ENCODE measurements around the gene BHLHA15.

Gene BHLHA15

DNA sequence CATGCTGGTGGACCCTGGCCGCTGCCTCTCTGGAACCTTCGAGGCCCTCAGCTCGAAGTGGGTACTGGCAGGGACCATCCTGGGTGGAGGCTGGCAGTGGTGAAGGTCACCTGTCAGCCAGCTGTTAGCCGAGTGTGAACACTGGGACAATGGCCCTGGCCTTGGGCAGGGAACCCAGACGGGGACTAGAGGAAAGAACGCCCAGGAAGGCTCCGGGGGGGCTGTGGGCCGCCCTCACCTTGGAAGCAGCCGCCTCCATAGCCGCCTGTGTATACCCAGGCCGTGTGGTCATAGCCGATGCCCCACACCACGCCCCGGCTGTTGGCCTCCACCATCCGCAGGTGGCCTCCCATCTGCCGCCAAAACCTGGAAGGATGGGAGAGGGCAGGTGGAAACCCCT, 17.6 kb downstream of the BHLHA15 start:
- DNase-seq: no peak

DNA sequence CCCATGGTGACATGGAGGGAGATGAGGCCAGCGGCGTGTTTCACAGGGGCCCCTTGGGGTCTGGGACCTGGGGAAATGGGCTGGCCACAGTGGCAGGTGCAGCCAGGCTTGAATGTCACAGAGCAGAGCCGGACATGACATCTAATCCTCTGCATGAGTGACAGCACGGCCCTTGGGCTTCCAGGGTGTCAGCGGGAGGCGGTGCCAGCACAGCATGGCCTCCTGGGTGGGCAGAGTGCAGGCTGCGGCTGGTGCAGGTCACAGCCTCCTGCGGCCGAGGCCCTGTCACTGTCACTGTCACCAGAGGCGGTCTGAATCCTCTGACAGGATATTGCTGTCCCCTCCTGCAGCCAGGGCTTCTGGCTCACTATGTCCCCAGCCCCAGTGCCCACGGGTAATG, 18.2 kb downstream of the BHLHA15 start:
- DNase-seq: no peak

DNA sequence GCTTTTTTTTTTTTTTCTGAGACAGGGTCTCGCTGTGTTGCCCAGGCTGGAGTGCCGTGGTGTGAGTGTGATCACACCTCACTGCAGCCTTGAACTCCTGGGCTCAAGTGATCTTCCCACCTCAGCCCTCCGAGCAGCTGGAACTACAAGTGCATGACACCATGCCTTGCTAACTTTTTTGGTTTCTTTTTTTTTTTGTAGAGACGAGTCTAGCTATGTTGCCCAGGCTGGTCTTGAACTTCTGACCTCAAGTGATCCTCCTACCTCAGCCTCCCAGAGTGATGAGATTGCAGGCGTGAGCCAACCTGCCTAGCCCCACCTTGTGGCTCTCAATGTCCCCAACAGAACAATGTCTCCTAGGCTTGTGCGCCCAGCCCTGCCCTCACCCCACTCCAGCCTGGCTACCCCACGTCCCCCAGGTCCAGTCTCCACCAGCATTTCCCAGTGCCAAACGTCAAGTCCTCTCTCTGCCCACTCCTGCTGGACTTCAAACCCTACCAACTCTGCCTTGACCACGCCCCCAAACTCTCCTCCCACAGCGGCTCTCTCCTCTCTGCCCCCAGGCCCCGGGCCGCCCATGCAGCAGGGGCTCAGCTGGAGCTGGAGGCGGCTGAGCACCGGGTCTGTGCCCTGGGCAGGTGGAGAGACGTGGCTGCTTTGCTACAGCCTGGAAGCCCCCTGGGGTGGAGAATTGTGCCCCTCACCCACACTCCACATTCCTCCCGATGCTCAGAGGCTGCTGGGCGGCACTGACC, 18.9 kb downstream of the BHLHA15 start:
- no peak for DNase-seq

DNA sequence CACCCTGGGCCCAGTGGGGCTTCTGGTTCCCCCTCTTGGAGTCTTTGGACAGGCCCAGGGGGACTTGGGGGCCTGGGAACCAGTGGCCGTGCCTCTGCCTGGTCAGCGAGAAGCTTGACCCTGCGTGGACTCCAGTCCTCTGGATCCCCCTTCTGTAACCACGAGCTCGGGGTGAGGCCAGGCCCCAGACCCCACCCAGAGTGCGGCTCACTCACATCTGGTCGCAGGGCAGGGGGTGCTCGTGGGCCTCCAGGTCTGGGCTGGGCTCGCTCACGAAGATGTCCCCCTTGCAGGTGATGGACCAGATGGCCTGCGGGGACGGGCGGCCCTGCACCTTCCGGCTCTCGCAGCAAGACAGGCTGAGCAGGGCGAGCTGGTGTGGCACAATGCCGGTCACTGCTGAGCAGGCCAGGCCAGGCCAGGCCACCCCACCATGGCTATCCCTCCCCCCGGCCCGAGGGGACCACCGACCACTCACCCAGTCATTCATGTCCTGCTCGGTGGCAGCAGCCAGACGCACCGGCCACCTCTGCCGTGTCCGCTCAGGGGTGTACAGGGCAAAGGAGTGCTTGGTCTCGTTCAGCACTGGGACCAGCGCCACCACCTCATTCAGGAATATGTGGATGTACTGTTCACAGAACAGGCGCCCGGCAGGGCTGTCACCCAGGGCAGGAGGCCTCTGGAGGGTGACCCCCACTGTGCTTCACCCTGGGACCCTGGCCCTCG, 19.7 kb downstream of the BHLHA15 start:
- no peak for DNase-seq

DNA sequence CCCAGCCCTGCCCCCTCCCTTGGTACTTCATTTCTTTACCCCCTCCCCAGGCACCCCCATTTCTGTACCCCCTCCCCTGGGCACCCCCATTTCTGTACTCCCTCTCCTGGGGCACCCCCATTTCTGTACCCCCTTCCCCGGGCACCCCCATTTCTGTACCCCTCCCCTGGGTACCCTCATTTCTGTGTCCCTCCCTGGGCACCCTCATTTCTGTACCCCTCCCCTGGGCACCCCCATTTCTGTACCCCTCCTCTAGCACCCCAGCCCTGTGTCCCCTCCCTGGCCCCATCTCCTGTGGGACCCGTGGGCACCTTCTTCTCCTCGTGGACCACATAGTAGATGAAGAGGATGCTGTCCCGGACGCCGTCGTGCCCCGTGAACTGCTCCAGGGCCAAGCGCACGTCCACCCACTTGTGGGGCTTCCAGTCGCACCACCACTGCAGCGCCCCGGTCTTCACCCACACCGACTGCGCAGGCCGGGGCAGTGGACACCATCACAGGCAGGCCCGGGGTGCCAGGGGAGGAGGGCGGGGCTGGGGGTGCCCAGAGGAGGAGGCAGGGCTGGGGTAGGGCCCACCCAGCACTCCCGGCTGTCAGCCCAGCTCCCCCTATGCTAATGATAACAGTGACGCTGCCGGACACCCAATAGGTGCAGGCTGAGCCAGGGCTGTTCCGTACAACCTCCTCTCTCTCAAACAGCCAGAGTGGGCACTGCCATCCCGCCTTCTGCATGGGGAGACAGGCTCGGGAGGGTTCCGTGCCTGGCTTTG, 20.4 kb downstream of the BHLHA15 start:
- DNase-seq: no peak

DNA sequence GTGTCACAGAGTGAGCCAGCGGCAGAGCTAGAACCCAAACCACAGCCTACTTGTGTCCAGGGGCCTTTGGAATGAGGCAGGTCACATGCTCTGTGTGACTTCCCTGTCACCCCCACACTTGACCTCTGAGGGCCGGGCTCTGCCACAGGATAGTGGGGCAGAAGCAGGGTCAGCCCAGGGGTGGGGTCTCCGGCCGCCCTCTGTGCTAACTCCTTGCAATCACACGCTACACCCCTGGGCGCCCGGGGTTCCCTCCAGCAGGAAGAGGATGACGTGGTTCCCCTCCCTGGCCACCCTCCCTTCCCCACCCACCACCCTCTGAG, 21.0 kb downstream of the BHLHA15 start:
- DNase-seq: no peak

DNA sequence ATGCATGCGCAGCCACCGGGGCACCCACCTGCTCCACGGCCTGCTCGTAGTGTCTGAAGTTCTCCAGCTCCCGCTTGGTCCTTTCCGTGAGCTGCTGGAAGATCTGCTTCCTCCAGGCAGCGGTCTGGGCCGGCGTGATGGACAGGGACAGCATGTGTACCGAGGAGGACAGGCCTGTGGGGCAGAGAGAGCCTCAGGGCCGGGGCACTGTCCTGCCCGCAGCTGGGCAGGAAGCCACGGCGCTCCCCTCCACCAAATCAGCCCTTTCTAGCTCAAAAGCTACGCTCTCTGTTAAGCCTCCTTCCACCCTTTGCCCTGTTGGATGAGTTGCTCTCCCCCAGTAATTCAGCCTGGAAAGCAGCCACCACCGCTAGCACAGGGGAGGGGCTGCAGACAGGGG, 21.6 kb downstream of the BHLHA15 start:
- DNase-seq: no peak

DNA sequence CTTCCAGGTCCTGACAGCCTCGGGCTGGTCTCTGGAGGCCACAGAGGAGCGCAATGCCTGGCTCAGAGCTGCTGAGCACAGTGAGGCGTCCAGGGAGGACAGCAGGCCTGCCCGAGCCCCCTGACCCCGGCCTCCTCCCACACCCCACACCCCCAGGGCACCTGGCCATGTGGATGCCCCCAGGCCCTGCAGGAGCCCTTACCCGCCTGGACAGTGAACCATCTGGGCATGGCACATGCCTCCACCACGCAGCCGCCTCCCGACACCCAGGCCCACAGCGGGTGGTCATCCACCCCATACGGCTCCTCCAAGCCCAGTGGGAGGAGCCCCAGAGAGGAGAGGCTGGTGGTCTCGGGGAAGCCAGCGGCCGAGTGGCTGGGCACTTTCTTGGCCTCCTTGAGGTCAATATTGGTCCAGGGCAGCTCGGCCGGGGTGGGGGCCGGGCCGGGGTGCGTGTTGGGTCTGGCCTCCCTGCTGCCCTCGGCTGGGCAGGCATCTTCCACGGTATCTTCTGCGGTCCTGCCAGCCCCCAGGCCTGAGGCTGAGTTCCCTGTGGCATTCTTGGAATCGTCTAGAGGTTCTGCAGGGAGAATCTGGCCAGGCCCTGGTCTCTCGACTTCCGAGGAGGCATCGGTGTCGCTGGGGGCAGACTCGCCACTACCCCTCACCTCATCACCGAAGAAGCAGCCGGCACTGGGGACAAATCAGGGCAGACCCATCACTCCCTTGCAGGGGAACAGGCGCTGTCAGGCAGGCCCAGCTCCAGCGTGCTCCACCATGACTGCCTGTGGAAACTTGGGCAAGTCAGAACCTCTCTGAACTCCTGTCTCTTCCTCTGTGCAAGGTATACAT, 22.2 kb downstream of the BHLHA15 start:
- DNase-seq: no peak

DNA sequence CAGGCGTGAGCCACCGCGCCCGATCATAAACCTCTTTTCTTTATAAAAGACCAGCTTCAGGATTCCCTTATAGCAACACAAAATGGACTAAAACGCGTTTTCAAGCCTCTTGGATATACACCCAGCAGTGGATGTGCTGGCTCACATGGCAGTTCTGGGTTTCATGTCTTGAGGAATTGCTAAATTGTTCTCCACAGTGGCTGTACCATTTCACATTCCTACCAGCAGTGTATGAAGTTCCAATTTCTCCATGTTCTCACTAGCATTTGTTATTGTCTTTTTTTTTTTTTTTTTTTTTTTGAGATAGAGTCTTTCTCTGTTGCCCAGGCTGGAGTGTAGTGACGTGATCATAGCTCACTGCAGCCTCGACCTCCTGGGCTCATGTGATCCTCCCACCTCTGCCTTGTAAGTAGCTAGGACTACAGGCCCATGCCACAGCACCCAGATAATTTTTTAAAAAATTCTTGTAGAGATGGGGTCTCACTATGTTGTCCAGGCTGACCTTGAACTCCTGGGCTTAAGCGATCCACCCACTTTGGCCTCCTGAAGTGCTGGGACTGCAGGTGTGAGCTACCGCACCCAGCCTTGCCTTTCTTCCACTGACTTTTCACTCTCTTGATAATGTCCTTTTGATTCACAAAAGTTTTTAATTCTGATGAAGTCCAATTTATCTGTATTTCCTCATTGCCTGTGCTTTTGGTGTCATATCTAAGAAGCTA, 23.3 kb downstream of the BHLHA15 start:
- DNase-seq: no peak

DNA sequence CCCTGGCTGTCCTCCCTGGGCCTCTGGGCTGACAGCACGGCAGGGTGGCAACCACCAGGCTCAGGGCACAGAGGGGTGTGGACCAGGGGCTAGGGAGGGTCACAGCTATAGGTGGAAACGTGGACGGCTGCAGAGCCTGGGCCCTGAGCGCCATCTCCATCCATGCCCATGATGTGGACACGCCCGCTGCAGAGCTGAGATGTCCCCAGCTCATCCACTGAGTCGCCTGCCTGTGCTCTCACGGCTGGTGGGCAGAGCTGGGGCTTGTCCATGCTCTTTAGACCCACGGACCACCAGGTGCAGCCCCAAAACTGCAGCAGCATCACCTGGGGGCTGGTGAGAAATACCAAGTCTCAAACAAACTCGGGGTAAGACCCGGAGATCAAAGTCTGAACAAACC, 24.7 kb downstream of the BHLHA15 start:
- no peak for DNase-seq

DNA sequence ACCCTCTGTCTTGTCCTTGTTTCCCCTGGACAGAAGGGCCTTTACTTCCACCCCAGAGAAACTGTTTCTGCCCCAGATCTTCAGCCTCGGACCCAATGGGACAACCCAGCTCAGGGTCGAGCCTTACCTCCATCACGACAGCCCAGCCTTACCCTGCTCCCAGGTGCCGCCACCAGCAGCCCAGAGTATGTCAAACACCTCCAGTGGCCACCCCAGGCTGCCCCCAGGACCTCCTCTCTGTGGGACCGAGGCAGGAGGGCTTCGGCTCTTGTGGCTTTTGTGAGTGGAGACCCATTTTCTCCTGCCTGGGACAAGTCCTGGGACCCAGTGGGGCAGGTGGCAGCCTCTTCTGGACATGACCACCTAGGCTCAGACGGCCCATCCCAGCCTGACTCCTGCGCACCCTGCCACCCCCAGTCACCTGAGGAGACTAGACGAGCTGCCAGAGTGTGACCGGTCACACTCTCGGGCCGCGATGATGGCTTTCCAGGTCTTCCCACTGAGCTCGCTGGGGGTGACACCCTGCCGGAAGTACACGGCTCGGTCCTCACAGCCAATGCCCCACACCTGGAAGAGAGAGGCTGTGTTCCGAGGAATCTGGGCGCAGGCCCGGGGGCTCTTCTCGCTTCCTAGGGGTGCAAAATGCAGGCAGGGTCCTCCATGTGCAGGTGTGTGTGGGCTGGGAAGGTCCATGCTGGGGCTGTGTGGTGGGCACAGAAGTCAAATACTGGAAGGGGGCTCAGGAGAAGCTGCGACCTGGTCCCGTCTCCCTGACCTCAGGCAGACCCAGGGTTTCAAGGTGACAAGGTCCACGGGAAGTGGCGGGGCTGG, 25.3 kb downstream of the BHLHA15 start:
- DNase-seq: no peak

DNA sequence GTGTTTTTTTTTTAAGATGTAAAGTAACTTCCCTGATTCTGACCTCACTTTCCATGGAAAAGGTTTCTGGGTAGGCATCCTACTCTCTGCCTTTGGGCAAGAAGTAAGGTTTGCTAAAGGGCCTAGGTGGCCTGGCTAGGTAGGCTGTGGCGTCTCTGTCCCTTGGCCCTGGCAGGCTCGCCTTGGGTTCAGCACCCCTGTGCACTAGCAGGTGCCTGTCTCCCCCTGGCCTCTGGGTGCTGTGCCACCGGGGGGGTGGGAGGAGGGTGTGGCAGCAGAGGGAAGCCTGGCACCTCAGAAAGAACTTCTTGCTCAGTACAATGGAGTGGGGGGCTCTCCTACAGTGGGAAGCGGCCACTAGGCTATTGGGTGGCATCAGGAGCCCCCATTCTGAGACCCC, 26.8 kb downstream of the BHLHA15 start:
- DNase-seq: no peak

DNA sequence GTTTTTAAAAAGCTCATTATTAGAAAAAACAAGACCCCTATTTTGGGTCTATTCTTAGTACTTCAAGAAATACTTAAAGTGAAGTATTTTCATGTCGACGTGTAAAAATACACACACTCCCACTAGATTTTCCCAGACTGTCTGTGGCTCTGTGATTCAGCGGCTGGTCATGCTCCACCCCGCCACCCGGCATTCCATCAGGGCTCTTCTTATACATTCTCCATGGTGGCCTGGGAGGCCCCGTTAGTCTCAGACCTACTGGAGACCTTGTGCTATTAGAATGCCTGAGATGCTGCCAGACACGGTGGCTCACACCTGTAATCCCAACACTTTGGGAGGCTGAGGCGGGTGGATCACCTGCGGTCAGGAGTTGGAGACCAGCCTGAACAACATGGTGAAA, 27.7 kb downstream of the BHLHA15 start:
- DNase-seq: no peak

DNA sequence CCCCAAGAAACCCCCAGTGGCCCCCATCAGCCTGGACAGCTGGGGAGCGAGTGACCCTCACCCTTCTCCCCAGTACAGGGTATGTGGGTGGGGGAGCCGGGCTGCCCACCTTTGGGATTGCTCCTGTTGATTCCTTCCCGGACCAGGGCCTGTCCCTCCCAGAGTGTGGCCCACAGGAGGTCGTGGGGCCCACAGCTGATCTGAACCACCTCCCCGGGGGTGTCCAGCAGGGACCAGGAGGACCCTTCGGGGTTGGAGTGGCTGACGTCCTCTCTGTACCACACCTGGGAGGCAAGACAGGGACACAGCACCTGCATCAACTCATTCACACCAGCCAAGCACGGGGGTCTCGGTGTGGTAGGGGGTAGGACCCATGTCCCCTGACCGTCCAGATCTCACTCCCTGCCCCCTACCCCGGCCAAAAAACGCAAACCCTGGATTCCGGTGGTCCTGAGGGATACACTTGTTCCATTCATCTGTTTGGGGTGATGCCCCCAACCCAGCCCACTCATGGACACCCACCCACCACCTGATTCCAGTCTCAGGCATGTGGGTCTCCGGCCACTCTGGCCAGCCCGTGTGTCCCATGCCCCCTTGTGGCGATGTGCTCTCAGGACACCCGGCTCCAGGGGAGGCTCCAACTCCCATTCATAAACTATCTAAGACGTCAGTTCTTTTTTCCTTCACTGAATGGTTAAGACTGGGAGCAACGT, 29.9 kb downstream of the BHLHA15 start:
- no peak for DNase-seq

DNA sequence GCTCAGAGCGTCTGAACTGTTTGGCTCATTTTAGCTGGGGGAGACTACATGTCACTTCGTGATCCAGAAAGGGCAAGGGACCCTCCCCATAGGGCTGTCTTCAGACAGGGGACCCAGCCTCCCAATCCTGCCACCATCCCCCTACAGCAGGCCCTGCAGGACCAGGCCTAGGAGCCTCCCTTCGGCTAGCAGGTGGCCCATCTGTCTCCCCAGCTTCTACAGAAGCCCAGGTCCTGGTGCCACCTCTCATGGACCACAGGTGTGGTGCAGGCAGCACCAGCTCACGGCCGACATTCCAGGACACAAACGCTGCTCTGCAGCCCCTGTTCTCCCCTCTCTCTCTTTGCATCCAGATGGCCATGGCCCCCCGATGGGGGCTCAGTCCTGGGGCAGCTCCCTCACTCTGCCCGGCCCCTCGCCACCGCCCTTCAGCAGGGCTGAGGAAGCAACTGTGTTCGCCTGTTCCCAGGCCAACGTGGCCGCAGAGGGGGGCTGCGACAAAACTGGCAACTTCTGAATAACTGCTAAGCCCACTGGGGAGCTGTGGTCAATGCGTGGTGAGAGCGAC, 30.5 kb downstream of the BHLHA15 start:
- no peak for DNase-seq

DNA sequence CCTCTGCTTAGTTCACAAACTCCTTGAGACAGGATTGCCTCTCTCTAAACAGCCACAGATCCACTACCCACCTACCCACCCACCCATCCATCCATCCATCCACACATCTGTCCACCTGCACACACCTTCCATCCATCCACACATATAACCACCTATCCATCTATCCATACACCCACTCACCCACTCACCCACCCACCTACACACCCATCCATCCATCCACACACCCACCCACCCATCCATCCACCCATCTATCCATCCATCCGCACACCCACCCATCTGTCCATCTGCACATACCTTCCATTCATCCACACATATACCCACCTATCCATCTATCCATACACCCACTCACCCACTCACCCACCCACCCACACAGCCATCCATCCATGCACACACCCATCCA, 31.1 kb downstream of the BHLHA15 start:
- DNase-seq: no peak

DNA sequence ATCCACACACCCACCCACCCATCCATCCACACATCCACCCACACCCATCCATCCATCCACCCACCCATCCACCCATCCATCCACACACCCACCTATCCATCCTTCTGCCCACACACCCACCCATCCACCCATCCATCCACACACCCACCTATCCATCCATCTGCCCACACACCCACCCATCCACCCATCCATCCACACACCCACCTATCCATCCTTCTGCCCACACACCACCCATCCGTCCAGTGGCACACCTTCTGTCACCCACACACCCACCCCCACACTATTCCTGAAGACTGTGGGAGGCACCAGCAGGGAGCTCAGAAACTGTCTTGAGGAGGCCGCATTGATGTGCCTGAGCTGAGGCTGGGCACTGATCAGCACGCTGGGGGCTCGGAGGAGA, 31.7 kb downstream of the BHLHA15 start:
- DNase-seq: no peak

DNA sequence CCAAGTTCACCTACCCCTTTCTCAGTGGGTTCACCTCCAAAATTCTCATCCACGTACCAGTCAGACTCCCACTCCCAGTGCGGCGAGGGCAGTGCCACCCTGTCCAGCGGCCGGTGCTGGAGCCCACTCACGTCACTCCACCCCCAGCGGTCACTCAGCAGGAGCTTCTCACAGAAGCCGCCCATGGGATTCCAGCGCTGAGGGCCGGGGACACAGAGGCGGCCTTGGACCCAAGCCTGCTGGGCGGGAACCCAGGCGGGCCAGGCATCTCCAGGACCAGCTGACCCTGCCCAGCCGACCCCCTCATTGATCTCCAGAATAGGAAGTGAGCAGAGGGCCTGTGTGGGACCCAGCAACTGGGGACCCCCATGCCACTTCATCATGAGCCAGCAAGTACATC, 33.6 kb downstream of the BHLHA15 start:
- no peak for DNase-seq

DNA sequence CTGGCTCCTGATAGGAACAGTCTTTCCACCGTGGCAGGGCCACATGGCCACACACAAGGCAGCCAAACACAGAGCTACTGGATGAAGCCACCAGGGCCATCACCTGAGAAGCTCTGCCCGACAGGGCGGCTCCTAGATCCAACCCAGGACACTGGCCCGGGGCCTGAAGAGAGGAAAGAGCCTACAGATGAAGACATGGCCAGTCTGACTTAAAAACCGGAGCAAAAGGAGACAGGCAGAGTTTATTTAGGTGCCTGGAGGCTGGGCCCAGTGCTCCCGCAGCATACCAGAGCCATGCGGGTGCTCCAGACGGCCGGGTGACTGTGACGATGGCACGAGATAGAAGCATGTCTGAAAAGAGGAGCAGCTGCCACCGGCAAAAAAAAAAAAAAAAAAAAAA, 36.9 kb downstream of the BHLHA15 start:
- DNase-seq: no peak

DNA sequence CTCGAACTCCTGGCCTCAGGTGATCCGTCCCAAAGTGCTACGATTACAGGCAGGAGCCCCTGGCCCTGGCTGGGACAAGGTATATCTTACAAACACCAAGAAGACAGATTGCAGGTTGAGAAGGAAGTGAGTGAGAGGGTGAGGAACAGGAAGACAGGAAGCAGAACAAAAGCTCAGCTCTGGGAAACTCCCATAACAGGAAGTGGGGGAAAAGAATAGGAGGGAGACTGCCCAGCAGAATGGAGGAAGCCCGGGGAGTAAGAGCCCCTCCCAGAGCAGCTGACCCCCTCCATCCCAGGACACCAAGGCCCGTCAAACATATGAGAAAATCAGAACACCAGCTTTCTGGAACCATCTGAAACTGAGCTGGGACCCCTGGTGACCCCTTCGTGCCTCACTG, 37.9 kb downstream of the BHLHA15 start:
- DNase-seq: no peak

DNA sequence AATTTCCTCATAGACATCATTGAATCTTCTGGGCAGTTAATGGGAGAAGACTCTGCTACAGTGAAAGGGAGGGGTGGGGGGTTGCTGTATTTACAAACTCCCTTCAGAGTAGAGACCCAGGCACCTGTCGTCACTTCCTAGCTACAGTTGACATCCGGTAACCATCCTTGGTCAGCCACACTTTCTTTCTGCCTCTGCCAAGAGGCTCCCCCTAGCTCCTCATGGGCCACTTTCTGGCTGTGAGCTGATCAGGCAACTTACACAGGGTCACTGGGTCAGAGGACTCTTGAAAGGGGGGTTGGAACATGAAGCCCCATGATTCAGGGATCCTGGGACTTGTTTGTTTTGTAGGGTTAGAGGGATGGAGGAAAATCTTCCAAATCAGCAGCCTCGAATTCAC, 39.5 kb downstream of the BHLHA15 start:
- DNase-seq: no peak
